Endothelial cell of umbilical vein (primary cell): ENCODE data around the gene MVB12B.

ENCODE experiments used
- CTCF ChIP-seq, 2 donors: IDR thresholded peaks; 1 replicate in 1 of 2; 2 replicates in 1 of 2; pipeline ENCODE4 v1.5.1; 2011; ENCODE audit warnings: low read length in 2 of 2, mild to moderate bottlenecking in 2 of 2, moderate library complexity in 2 of 2, control low read depth in 1 of 2, inconsistent platforms in 1 of 2, low read depth in 1 of 2; ENCODE audit not compliant: insufficient read depth in 1 of 2; ENCODE audit errors: extremely low read depth in 1 of 2
- EZH2 ChIP-seq: IDR thresholded peaks from 2 replicates; pipeline ENCODE4 v1.6.1; 2012; ENCODE audit warnings: borderline replicate concordance, low read depth, mild to moderate bottlenecking, moderate library complexity, low read length, inconsistent platforms; ENCODE audit not compliant: severe bottlenecking
- FOS ChIP-seq: IDR thresholded peaks from 2 replicates; pipeline ENCODE4 v1.6.1; 2011; ENCODE audit warnings: mild to moderate bottlenecking, low read length, moderate library complexity, borderline replicate concordance; ENCODE audit not compliant: insufficient read depth
- GATA2 ChIP-seq: IDR thresholded peaks from 2 replicates; pipeline ENCODE4 v1.7.0; 2011; ENCODE audit warnings: low read depth, mild to moderate bottlenecking, moderate library complexity, mixed read lengths, low read length; ENCODE audit not compliant: insufficient read length, insufficient read depth
- JUN ChIP-seq: IDR thresholded peaks from 2 replicates; pipeline ENCODE4 v1.6.1; 2011; ENCODE audit warnings: borderline replicate concordance, low read depth; ENCODE audit not compliant: insufficient read length, insufficient read depth
- MAX ChIP-seq: IDR thresholded peaks from 2 replicates; pipeline ENCODE4 v1.6.1; 2011; ENCODE audit not compliant: insufficient read depth, insufficient read length
- POLR2A ChIP-seq: IDR thresholded peaks from 2 replicates; pipeline ENCODE4 v1.6.1; 2012; ENCODE audit warnings: low read depth, mild to moderate bottlenecking, control low read depth, low read length
- POLR2AphosphoS5 ChIP-seq: IDR thresholded peaks from 2 replicates; pipeline ENCODE4 v1.6.1; 2012; ENCODE audit warnings: low read depth, mild to moderate bottlenecking, control low read depth, low read length, moderate library complexity; ENCODE audit not compliant: insufficient read depth

GRCh38 chr9:126454795-126455194, 128.2 kb downstream of the MVB12B start:
- TF ChIP-seq POLR2AphosphoS5 (no peak), CTCF (IDR thresholded peaks at IDR 0.05; ENCODE audit: extremely low read depth in 1 of 2, insufficient read depth in 1 of 2, low read depth in 1 of 2, low read length in 2 of 2) (no peak), MAX (no peak), POLR2A (no peak), EZH2 (no peak), FOS (no peak), JUN (no peak), GATA2 (no peak)
